Stimulated activated CD4-positive, alpha-beta T cell treated with anti-CD3 and anti-CD28 coated beads, TNF-alpha, amount 100 ng/mL, for 4 hours (primary cell): Measurements from ENCODE around the gene AOC3.
"Not testable (repeated sequence)": the region's sequence is repeated elsewhere in the genome, so short reads cannot be mapped to it uniquely, and the experiment has no call there.

Source experiments
- DNase-seq, 3 experiments: peaks; one replicate each; pipeline ENCODE4 v3.0.0-alpha.2; 2020; ENCODE audit warnings: low read depth in 3 of 3

Gene AOC3

DNA sequence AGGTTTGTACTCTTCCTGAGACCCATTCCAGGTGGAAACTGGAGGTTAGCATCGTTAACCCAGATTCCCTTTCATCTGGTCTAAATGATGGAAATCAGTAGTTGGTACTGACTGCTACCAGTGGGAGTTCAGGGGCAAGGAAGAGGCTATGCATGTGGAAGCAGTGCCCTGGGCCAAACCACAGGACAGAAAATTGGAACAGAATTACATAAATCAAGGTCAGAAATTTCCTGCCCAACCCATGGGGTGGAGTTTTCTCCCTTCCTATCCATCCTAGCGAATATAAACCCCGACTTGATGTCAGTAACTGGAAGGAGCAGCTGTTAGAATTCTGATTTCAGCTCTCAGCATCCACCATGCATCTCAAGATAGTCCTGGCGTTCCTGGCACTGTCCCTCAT is 6.7 kb upstream of the AOC3 start, which contains the start of gene AOC2:
TSS of gene AOC2 (plus strand) at position 310 of the 400 bp plus-strand sequence. CDS start at position 357, 47 bp downstream.
- DNase-seq, result no peak

DNA sequence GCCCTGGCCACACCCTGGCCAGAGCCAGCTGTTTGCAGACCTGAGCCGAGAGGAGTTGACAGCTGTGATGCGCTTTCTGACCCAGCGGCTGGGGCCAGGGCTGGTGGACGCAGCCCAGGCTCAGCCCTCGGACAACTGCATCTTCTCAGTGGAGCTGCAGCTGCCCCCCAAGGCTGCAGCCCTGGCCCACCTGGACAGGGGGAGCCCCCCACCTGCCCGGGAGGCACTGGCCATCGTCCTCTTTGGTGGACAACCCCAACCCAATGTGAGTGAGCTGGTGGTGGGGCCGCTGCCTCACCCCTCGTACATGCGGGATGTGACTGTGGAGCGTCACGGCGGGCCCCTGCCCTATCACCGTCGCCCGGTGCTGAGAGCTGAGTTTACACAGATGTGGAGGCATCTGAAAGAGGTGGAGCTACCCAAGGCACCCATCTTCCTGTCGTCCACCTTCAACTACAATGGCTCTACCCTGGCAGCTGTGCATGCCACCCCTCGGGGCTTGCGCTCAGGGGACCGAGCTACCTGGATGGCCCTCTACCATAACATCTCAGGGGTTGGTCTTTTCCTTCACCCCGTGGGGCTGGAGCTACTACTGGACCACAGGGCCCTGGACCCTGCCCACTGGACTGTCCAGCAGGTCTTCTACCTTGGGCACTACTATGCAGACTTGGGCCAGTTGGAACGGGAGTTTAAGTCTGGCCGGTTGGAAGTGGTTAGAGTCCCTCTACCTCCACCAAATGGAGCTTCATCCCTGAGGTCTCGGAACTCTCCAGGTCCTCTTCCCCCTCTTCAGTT is 6.0 kb upstream of the AOC3 start:
- DNase-seq, result no peak

GRCh38 chr17:42845556-42845917 is 5.5 kb upstream of the AOC3 start:
- no peak for DNase-seq

DNA sequence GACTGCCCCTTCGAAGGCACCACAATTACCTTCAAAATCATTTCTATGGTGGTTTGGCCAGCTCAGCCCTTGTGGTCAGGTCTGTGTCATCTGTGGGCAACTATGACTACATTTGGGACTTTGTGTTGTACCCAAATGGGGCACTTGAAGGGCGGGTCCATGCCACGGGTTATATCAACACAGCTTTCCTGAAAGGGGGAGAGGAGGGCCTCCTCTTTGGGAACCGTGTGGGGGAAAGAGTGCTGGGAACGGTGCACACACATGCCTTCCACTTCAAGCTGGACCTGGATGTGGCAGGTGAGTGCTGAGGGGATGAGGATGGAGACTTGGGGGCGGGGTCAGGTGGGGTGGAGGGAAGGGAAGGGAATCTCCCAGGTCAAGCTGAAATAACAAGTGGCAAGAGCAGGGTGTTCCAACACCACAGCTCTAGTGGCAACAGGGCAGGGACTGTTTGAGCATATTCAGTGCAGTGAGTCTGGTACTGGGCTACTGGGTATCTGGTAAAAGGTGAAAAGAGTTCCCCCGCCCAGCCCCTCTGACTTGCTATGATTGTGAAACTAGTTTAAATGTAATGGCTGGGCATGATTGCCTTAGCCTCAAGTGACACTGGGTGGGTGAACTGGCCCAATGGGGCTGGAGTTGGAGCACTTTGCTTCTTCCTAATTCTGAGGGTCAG is 4.9 kb upstream of the AOC3 start:
- DNase-seq, result no peak

- no peak for DNase-seq
These were observed 4.3 kb upstream of the AOC3 start for GRCh38 chr17:42846594-42847280.

GRCh38 chr17:42848093-42848492 is 2.9 kb upstream of the AOC3 start:
- no peak for DNase-seq

GRCh38 chr17:42849031-42849430 is 2.0 kb upstream of the AOC3 start:
- DNase-seq, result no peak

DNA sequence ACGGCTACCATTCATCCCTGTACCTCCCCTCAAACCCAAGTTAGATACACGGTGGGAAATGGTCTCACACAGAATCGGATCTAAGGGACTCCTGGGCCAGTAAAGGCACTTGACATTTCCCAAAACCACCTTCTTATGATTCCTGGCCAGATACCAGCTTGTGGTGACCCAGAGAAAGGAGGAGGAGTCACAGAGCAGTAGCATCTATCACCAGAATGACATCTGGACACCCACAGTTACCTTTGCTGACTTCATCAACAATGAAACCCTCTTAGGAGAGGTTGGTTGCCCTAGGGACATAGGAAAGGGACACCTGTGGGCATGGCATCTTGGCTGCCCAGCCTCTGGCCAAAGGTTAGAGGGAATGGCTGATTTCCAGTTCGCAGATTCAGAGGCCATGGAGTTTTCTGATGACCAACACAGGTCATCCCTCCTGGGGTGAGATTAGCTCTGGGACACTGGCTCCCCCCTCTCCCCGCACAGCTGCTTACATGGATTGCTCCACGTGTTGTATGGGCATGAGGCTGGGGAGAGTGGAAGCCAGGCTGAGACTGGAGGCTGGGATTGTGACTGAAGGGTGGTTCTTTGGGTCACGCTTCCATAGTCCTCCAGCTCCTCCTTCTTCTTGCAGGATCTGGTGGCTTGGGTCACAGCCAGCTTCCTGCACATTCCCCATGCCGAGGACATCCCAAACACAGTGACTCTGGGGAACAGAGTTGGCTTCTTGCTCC is 1.4 kb upstream of the AOC3 start:
- DNase-seq, result no peak

- not testable (repeated sequence) for DNase-seq
These were observed 607 bp downstream of the AOC3 start for GRCh38 chr17:42851371-42852240.

- DNase-seq, result no peak
These were observed 1.4 kb downstream of the AOC3 start for GRCh38 chr17:42852351-42852750.

GRCh38 chr17:42853004-42853403 is 2.0 kb downstream of the AOC3 start:
- no peak for DNase-seq

GRCh38 chr17:42853597-42853967 is 2.6 kb downstream of the AOC3 start:
- no peak for DNase-seq

DNA sequence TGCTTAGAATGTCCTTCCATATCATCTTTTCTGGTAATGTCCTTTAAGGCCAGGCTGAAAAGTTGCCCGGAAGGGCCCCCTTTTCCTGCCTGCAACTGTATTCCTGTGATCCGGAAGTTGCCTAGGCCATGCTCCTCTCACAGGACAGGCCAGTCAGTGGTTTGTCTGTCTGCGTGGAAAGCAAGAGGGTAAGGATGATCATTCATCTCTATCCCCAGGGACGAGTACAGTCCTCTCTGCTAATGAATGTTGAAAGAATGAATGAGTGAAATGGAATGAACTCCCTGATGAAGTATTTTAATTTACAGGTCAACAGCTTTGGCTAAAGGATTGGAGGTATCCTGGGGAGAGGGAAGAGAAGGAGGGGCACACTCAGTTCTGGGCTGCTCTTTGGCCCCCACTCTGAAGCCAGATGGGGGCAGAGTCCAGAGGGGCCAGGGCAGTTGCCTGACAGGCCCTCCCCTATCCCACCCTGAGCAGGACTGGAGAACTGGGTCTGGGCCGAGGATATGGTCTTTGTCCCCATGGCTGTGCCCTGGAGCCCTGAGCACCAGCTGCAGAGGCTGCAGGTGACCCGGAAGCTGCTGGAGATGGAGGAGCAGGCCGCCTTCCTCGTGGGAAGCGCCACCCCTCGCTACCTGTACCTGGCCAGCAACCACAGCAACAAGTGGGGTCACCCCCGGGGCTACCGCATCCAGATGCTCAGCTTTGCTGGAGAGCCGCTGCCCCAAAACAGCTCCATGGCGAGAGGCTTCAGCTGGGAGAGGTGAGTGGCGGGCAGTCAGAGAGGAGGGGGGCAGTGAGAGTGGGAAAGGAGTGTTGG is 3.2 kb downstream of the AOC3 start:
- DNase-seq, result no peak

DNA sequence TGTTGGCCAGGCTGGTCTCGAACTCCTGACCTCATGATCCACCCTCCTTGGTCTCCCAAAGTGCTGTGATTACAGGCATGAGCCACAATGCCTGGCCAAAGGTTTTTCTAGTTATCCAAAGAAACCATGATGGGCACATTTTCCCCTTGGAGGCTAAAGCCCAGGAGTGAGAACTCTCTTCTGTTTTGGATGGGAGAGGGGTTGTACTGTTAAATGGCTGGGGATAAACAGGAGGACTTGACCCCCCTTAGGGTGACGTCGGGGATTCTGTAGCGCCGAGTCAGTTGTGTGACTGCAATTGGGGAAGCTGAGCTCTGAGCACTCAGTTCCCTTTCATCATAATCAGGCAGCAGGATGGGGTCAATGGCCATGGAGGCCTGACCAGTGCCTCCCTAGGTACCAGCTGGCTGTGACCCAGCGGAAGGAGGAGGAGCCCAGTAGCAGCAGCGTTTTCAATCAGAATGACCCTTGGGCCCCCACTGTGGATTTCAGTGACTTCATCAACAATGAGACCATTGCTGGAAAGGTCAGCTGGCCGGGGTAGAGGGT is 4.1 kb downstream of the AOC3 start:
- DNase-seq, result no peak

- DNase-seq, result not testable (repeated sequence)
These were observed 5.1 kb downstream of the AOC3 start for GRCh38 chr17:42856093-42856492.

DNA sequence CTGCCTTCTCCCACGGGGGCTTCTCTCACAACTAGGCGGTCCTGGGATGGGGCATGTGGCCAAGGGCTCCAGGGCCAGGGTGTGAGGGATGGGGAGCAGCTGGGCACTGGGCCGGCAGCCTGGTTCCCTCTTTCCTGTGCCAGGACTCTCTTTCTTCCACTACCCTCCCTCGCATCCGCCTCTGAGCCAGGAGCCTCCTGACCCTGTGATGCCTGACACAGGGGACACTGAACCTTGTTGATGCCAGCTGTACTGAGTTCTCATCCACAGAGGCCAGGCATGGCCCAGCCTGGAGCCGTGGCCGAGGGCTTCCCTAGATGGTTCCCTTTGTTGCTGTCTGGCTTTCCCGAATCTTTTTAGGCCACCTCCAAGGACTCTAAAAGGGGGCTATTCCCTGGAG is 5.5 kb downstream of the AOC3 start:
- not testable (repeated sequence) for DNase-seq

GRCh38 chr17:42857389-42857788 is 6.4 kb downstream of the AOC3 start:
- no peak for DNase-seq

GRCh38 chr17:42865638-42866094 is 14.7 kb downstream of the AOC3 start:
- no peak for DNase-seq

GRCh38 chr17:42866216-42866615 is 15.2 kb downstream of the AOC3 start:
- DNase-seq, result no peak
